ENCODE results near the gene NOX4. TPM values are rescaled to one million over a fixed set of nuclear protein-coding genes. Genes with fewer than 3 reads are reported as not detected.
"Not testable (repeated sequence)": the region's sequence is repeated elsewhere in the genome, so short reads cannot be mapped to it uniquely, and the experiment has no call there.

Gene NOX4
- total RNA-seq, 1 experiment from 2014 or later, result not detected

- intact Hi-C loops (cut with micrococcal nuclease), result loop anchor here (1.0 kb wide), 1 partner anchor 72 kb away; no protein-coding TSS in a partner anchor
- DNase-seq (ENCODE audit: unreplicated experiment), result peak; percentile 29
- H3K27ac Mint-ChIP-seq (ENCODE audit: low read depth, unreplicated experiment); POLR2A ChIA-PET; H3K36me3 Mint-ChIP-seq (ENCODE audit: insufficient read depth, unreplicated experiment); H3K9me3 Mint-ChIP-seq (ENCODE audit: unreplicated experiment); H3K4me3 Mint-ChIP-seq (ENCODE audit: unreplicated experiment); H3K27me3 Mint-ChIP-seq (ENCODE audit: insufficient read depth, unreplicated experiment); BruUV-seq (replicated peaks): not testable (repeated sequence)
- CTCF ChIA-PET, result interaction anchor here (0.8 to 2.1 kb wide), 4 partner anchors 47 to 119 kb away, joined by 3 to 21 read pairs (median 4); no protein-coding TSS in a partner anchor
- peak; percentile 44 for TF ChIP-seq CTCF (IDR thresholded peaks at IDR 0.05; ENCODE audit: unreplicated experiment)
- H3K4me1 Mint-ChIP-seq (ENCODE audit: insufficient read depth, unreplicated experiment), result peaks cover 11% of the 10 kb centered on the region
Measured at GRCh38 chr11:89333704-89334103, 157.5 kb downstream of the NOX4 start.

DNA sequence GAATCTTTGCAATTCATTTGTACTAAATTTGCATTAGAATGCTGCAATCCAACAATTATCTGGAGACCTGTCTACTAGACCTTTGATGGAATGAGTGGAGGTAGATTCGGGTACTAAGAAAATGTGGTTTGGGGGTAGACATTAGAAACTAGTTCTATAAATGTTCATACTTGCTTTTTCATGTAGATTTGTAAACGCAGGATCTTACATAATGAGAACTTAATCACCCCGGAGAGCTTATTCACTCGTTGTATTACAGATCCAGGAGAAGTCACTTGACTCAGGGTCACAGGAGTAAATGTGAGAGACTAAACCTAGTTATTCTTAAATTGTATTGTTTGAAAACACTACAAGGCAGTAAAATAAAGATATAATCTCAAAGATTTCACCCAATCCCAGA is 159.2 kb downstream of the NOX4 start:
- peaks cover 12% of the 10 kb centered on the region for H3K4me1 Mint-ChIP-seq (ENCODE audit: insufficient read depth, unreplicated experiment)
- CTCF ChIA-PET, result interaction anchor here (1.2 to 2.1 kb wide), 2 partner anchors 49 to 74 kb away, joined by 3 to 21 read pairs; no protein-coding TSS in a partner anchor
- DNase-seq (ENCODE audit: unreplicated experiment); intact Hi-C loops (cut with micrococcal nuclease); H3K4me3 Mint-ChIP-seq (ENCODE audit: unreplicated experiment); H3K27ac Mint-ChIP-seq (ENCODE audit: low read depth, unreplicated experiment); H3K9me3 Mint-ChIP-seq (ENCODE audit: unreplicated experiment); H3K27me3 Mint-ChIP-seq (ENCODE audit: insufficient read depth, unreplicated experiment); H3K36me3 Mint-ChIP-seq (ENCODE audit: insufficient read depth, unreplicated experiment); POLR2A ChIA-PET; BruUV-seq (replicated peaks): not testable (repeated sequence)

- no peaks in the 10 kb centered on the region for H3K9me3 Mint-ChIP-seq (ENCODE audit: unreplicated experiment)
- H3K4me1 Mint-ChIP-seq (ENCODE audit: insufficient read depth, unreplicated experiment), result peaks cover 6% of the 10 kb centered on the region
- no peaks in the 10 kb centered on the region for H3K36me3 Mint-ChIP-seq (ENCODE audit: insufficient read depth, unreplicated experiment)
- H3K27ac Mint-ChIP-seq (ENCODE audit: low read depth, unreplicated experiment), result peak overlapping the region; percentile 33
- CTCF ChIA-PET, result no interaction called here
- intact Hi-C loops (cut with micrococcal nuclease), result no loop called here
- POLR2A ChIA-PET, result no interaction called here
- no peak for TF ChIP-seq CTCF (IDR thresholded peaks at IDR 0.05; ENCODE audit: unreplicated experiment)
- no peaks in the 10 kb centered on the region for H3K27me3 Mint-ChIP-seq (ENCODE audit: insufficient read depth, unreplicated experiment)
- H3K4me3 Mint-ChIP-seq (ENCODE audit: unreplicated experiment), result no peak overlapping the region
- DNase-seq (ENCODE audit: unreplicated experiment), result no peak
- no TSS peak for BruUV-seq (replicated peaks)
Measured at GRCh38 chr11:89327885-89328284, 163.3 kb downstream of the NOX4 start.

GRCh38 chr11:89321401-89321800 is 169.8 kb downstream of the NOX4 start:
- Mint-ChIP-seq H3K27me3 (ENCODE audit: insufficient read depth, unreplicated experiment) (no peaks in the 10 kb centered on the region), H3K4me1 (ENCODE audit: insufficient read depth, unreplicated experiment) (no peaks in the 10 kb centered on the region), H3K27ac (ENCODE audit: low read depth, unreplicated experiment) (no peak overlapping the region), H3K36me3 (ENCODE audit: insufficient read depth, unreplicated experiment) (no peaks in the 10 kb centered on the region), H3K9me3 (ENCODE audit: unreplicated experiment) (no peaks in the 10 kb centered on the region), H3K4me3 (ENCODE audit: unreplicated experiment) (no peak overlapping the region)
- no peak for TF ChIP-seq CTCF (IDR thresholded peaks at IDR 0.05; ENCODE audit: unreplicated experiment)
- BruUV-seq (replicated peaks), result no TSS peak
- intact Hi-C loops (cut with micrococcal nuclease), result no loop called here
- DNase-seq (ENCODE audit: unreplicated experiment), result no peak
- CTCF ChIA-PET, result no interaction called here
- POLR2A ChIA-PET, result no interaction called here

DNA sequence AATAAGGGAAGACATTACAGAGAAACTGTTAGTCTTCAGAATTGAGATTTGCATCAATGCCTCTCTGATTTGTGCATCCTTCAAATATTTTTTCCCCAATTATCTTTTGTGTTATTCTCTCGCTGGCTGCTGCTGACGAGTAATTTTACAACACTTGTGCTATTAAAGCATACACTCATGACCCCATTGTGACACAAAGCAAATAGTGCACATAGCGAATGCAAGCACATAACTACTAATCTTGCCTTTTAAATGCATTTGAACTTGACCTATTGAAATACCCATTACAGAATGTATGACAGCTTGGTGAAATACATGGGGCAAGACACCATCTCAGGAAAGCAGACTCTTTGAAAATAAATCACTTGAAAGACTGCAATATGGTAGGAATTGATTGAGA is 180.6 kb downstream of the NOX4 start:
- intact Hi-C loops (cut with micrococcal nuclease); H3K4me3 Mint-ChIP-seq (ENCODE audit: unreplicated experiment); DNase-seq (ENCODE audit: unreplicated experiment); CTCF ChIA-PET; BruUV-seq (replicated peaks); H3K9me3 Mint-ChIP-seq (ENCODE audit: unreplicated experiment); H3K27ac Mint-ChIP-seq (ENCODE audit: low read depth, unreplicated experiment); H3K36me3 Mint-ChIP-seq (ENCODE audit: insufficient read depth, unreplicated experiment); POLR2A ChIA-PET; H3K4me1 Mint-ChIP-seq (ENCODE audit: insufficient read depth, unreplicated experiment): not testable (repeated sequence)
- H3K27me3 Mint-ChIP-seq (ENCODE audit: insufficient read depth, unreplicated experiment), result peaks cover 44% of the 10 kb centered on the region

- H3K4me3 Mint-ChIP-seq (ENCODE audit: unreplicated experiment); BruUV-seq (replicated peaks); intact Hi-C loops (cut with micrococcal nuclease); DNase-seq (ENCODE audit: unreplicated experiment); H3K27ac Mint-ChIP-seq (ENCODE audit: low read depth, unreplicated experiment); CTCF ChIA-PET; H3K9me3 Mint-ChIP-seq (ENCODE audit: unreplicated experiment); H3K4me1 Mint-ChIP-seq (ENCODE audit: insufficient read depth, unreplicated experiment); POLR2A ChIA-PET; H3K36me3 Mint-ChIP-seq (ENCODE audit: insufficient read depth, unreplicated experiment): not testable (repeated sequence)
- peaks cover 55% of the 10 kb centered on the region for H3K27me3 Mint-ChIP-seq (ENCODE audit: insufficient read depth, unreplicated experiment)
Measured at GRCh38 chr11:89309321-89309985, 181.7 kb downstream of the NOX4 start.

DNA sequence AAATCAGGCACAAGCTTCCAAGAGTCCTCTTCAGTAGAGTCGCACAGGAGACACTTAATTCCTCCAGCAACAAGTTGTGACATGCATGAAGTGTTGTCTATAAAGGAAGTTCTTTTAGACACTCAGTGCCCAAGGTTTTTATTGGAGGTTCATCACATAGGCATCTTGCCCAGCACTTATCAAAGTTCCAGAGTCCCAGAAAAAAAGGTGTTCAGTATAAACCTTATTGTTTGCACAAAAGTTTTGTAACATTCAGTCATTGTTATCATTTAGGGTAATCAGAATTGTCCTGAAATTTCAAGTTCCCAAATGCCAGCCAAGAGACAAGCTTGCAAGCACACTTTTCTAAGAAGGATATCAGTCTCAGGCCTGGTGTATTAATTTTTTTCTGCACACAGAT is 182.9 kb downstream of the NOX4 start:
- H3K4me1 Mint-ChIP-seq (ENCODE audit: insufficient read depth, unreplicated experiment); CTCF ChIA-PET; H3K27ac Mint-ChIP-seq (ENCODE audit: low read depth, unreplicated experiment); H3K36me3 Mint-ChIP-seq (ENCODE audit: insufficient read depth, unreplicated experiment); POLR2A ChIA-PET; H3K4me3 Mint-ChIP-seq (ENCODE audit: unreplicated experiment); H3K9me3 Mint-ChIP-seq (ENCODE audit: unreplicated experiment); BruUV-seq (replicated peaks); intact Hi-C loops (cut with micrococcal nuclease); DNase-seq (ENCODE audit: unreplicated experiment): not testable (repeated sequence)
- H3K27me3 Mint-ChIP-seq (ENCODE audit: insufficient read depth, unreplicated experiment), result peaks cover 67% of the 10 kb centered on the region

Measured in MCF 10A (cell line).